ENCODE measurements around the gene CASP2. TPM values are rescaled to one million over a fixed set of nuclear protein-coding genes. Genes with fewer than 3 reads are reported as not detected.

The CASP2 gene
- polyA plus RNA-seq, 3 donors, result 7.9 to 30.2 (median 12.2) TPM

DNA sequence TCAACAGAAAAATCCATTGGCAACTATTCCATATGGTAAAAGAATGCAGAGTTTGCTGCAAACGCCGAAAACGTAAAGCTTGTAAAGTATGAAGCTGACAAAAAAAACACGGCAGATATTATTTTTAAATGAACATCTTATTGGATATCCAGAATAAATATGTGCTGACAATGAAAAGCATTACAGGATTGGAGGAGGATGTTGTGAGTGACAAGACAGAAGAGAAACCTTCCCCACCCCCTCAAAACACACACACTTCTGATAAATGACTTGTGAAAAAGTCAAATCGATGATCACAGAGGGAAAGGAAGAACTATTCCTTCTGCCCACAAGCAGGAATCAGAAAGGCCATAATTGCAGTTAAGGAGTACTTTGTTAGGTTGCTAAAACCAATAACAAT is 59.8 kb downstream of the CASP2 start:
- no peak overlapping the region for H3K27ac Mint-ChIP-seq

DNA sequence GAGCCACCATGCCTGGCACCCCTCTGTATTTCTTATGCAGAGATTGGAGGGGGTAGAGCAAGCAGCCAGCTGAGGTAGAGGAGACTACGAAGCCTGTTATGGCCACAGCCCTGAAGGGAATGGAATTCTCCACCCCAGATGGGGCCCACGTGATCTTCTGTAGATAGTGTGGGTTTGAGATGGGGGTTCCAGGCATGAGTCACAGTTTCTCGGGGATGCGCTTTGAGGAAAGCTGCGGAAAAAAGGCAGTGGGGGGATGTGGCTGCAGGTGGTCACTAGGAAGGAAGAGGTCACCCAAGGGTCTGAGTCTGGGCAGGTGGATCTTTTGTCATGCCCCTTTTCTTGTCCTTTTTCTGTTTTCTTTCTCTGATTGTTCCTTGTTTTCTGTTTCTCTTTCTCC is 62.9 kb downstream of the CASP2 start:
- Mint-ChIP-seq H3K27ac (peak overlapping the region in 1 of 7 donors; percentile 37), H3K27me3 (ENCODE audit: low read depth in 3 of 3) (peaks cover 1 to 5% (median 4%) of the 10 kb centered on the region in 3 donors)

More for the DNA sequence above, 59.8 kb downstream of the CASP2 start:
- WGBS (ENCODE audit: insufficient coverage), result no CpG with 5 or more reads among the region's 5 CpGs
- Histone ChIP-seq H3K36me3 (replicated peaks in 1 of 2; ENCODE audit: control insufficient read depth in 1 of 2, insufficient read depth in 2 of 2, low read length in 2 of 2) (no peaks in the 10 kb centered on the region), H3K9me3 (replicated peaks in 1 of 2; ENCODE audit: control insufficient read depth in 1 of 2, insufficient read depth in 1 of 2, low read length in 2 of 2) (no peaks in the 10 kb centered on the region), H3K4me1 (ENCODE audit: control insufficient read depth in 1 of 2, insufficient read depth in 2 of 2, low read length in 2 of 2) (peaks cover 12 to 14% of the 10 kb centered on the region in 2 donors), H4K20me1 (ENCODE audit: insufficient read depth, low read length) (no peaks in the 10 kb centered on the region), H3K27me3 (ENCODE audit: control insufficient read depth in 2 of 2, insufficient read depth in 2 of 2, low read length in 2 of 2) (no peaks in the 10 kb centered on the region), H3K27ac (ENCODE audit: low read depth in 1 of 2, low read length in 2 of 2) (no peak overlapping the region), H3K4me2 (replicated peaks; ENCODE audit: extremely low read depth, low read length, poor library complexity, severe bottlenecking) (no peak overlapping the region), H2AFZ (ENCODE audit: insufficient read depth, low read depth, low read length, poor library complexity, severe bottlenecking) (no peak overlapping the region), H3K79me2 (ENCODE audit: insufficient read depth, low read length) (no peaks in the 10 kb centered on the region), H3K4me3 (replicated peaks in 1 of 3; ENCODE audit: low read depth in 2 of 3, low read length in 3 of 3) (no peak overlapping the region), H3K9ac (ENCODE audit: insufficient read depth, low read length, poor library complexity, severe bottlenecking) (no peak overlapping the region)
- Mint-ChIP-seq H3K27me3 (ENCODE audit: low read depth in 3 of 3) (peaks cover 2 to 9% (median 3%) of the 10 kb centered on the region in 3 donors), H3K36me3 (peaks cover 3 to 8% of the 10 kb centered on the region in 2 donors), H3K9me3 (peaks cover 0 to 3% (median 0%) of the 10 kb centered on the region in 7 donors), H3K4me3 (no peak overlapping the region), H3K4me1 (peaks cover 13% of the 10 kb centered on the region)
- TF ChIP-seq, protein P1, sequence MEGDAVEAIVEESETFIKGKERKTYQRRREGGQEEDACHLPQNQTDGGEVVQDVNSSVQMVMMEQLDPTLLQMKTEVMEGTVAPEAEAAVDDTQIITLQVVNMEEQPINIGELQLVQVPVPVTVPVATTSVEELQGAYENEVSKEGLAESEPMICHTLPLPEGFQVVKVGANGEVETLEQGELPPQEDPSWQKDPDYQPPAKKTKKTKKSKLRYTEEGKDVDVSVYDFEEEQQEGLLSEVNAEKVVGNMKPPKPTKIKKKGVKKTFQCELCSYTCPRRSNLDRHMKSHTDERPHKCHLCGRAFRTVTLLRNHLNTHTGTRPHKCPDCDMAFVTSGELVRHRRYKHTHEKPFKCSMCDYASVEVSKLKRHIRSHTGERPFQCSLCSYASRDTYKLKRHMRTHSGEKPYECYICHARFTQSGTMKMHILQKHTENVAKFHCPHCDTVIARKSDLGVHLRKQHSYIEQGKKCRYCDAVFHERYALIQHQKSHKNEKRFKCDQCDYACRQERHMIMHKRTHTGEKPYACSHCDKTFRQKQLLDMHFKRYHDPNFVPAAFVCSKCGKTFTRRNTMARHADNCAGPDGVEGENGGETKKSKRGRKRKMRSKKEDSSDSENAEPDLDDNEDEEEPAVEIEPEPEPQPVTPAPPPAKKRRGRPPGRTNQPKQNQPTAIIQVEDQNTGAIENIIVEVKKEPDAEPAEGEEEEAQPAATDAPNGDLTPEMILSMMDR (IDR thresholded peaks at IDR 0.05), result no peak
- intact Hi-C loops (cut with micrococcal nuclease), result no loop called here
- DNase-seq, result no peak

More for the DNA sequence above, 62.9 kb downstream of the CASP2 start:
- no peak overlapping the region for H3K4me3 ChIP-seq (replicated peaks in 1 of 3; ENCODE audit: low read depth in 2 of 3, low read length in 3 of 3)
- no peak overlapping the region for H2AFZ ChIP-seq (ENCODE audit: insufficient read depth, low read depth, low read length, poor library complexity, severe bottlenecking)
- H3K9ac ChIP-seq (ENCODE audit: insufficient read depth, low read length, poor library complexity, severe bottlenecking), result no peak overlapping the region
- H3K79me2 ChIP-seq (ENCODE audit: insufficient read depth, low read length), result no peaks in the 10 kb centered on the region
- Mint-ChIP-seq H3K36me3 (peaks cover 3 to 8% of the 10 kb centered on the region in 2 donors), H3K9me3 (peaks cover 0 to 6% (median 0%) of the 10 kb centered on the region in 7 donors), H3K4me3 (no peak overlapping the region), H3K4me1 (peaks cover 4% of the 10 kb centered on the region)
- H4K20me1 ChIP-seq (ENCODE audit: insufficient read depth, low read length), result no peaks in the 10 kb centered on the region
- 93% methylated on average over 4 of the region's 5 CpGs for WGBS (ENCODE audit: insufficient coverage)
- DNase-seq, result no peak
- no peaks in the 10 kb centered on the region for H3K27me3 ChIP-seq (ENCODE audit: control insufficient read depth in 2 of 2, insufficient read depth in 2 of 2, low read length in 2 of 2)
- H3K36me3 ChIP-seq (replicated peaks in 1 of 2; ENCODE audit: control insufficient read depth in 1 of 2, insufficient read depth in 2 of 2, low read length in 2 of 2), result no peaks in the 10 kb centered on the region
- TF ChIP-seq, protein P1 (IDR thresholded peaks at IDR 0.05), result no peak
- H3K4me2 ChIP-seq (replicated peaks; ENCODE audit: extremely low read depth, low read length, poor library complexity, severe bottlenecking), result no peak overlapping the region
- no peaks in the 10 kb centered on the region for H3K9me3 ChIP-seq (replicated peaks in 1 of 2; ENCODE audit: control insufficient read depth in 1 of 2, insufficient read depth in 1 of 2, low read length in 2 of 2)
- intact Hi-C loops (cut with micrococcal nuclease), result no loop called here
- no peak overlapping the region for H3K27ac ChIP-seq (ENCODE audit: low read depth in 1 of 2, low read length in 2 of 2)
- H3K4me1 ChIP-seq (ENCODE audit: control insufficient read depth in 1 of 2, insufficient read depth in 2 of 2, low read length in 2 of 2), result peaks cover 0 to 1% of the 10 kb centered on the region in 2 donors

Data from CD14-positive monocyte (primary cell).